ENCODE measurements around the gene DISC1.

DNA sequence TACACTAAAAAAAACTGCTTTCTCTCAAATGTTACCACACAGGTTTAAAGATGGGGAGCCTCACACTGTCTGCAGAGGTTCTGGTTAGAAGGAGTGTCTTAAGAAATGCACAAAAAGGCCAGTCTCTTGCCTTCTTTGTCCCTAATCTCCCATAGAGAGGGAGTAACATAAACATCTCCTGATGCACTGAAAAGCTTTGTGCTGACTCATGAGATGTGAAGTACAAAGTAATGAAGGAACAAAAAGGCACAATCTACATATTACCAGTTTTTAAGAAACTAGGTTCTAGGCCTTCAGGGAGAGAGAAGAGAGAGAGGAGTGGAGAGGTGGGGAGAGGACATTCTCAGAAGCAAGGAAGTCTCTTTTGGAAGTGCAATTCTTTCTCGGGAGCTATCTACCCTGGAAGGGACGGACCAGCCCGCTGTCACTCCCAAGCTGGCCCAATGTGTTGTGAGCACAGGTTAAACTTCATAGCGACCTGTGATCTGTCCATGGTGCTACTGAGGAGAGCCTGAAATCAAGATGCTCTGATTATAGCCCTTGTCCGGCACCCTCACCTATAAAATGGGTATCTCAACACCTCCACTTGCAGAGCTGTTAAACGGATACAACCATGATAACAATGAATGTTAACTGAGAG lies 458.1 kb downstream of the DISC1 start:
- TF ChIP-seq, protein P1, sequence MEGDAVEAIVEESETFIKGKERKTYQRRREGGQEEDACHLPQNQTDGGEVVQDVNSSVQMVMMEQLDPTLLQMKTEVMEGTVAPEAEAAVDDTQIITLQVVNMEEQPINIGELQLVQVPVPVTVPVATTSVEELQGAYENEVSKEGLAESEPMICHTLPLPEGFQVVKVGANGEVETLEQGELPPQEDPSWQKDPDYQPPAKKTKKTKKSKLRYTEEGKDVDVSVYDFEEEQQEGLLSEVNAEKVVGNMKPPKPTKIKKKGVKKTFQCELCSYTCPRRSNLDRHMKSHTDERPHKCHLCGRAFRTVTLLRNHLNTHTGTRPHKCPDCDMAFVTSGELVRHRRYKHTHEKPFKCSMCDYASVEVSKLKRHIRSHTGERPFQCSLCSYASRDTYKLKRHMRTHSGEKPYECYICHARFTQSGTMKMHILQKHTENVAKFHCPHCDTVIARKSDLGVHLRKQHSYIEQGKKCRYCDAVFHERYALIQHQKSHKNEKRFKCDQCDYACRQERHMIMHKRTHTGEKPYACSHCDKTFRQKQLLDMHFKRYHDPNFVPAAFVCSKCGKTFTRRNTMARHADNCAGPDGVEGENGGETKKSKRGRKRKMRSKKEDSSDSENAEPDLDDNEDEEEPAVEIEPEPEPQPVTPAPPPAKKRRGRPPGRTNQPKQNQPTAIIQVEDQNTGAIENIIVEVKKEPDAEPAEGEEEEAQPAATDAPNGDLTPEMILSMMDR (conservative IDR thresholded peaks at IDR 0.05 in 1 of 2, IDR thresholded peaks at IDR 0.05 in 1 of 2; ENCODE audit: extremely low read depth in 1 of 2, insufficient read depth in 1 of 2, low read depth in 1 of 2, low read length in 2 of 2), result no peak
- no peak for TF ChIP-seq EZH2 (IDR thresholded peaks at IDR 0.05; ENCODE audit: borderline replicate concordance, low read length)
